ENCODE results near the gene DNAJC30. TPM values are rescaled to one million over a fixed set of nuclear protein-coding genes. Genes with fewer than 3 reads are reported as not detected.

The DNAJC30 gene
- total RNA-seq, 4 donors from 2014 or later, result 4.5 to 7.5 (median 5.5) TPM

DNA sequence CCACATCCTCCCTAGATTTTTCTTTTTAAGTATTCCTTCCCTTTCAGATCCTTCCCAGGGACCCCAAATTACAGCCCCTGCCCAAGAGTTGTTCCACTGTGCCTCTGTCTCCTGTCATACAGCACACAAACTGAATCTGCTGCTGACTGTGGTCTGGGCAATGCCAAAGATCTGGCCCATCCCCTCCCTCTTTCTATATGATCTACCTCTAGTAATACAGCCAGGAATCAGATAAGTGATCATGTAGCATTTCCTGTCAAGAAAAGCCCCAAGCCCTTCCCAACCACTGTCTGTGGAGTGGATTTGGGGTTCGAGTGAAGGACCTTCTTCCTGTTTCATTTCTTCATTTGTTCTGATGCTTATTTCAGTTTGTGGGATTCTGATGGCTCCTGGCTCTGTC lies 29.5 kb upstream of the DNAJC30 start:
- Histone ChIP-seq H3K9me3 (no peaks in the 10 kb centered on the region), H3K4me3 (no peak overlapping the region), H3K27me3 (no peaks in the 10 kb centered on the region), H3K36me3 (peaks cover 0 to 11% (median 5%) of the 10 kb centered on the region in 4 donors), H3K27ac (replicated peaks in 1 of 4) (no peak overlapping the region), H3K4me1 (peaks cover 13 to 27% (median 27%) of the 10 kb centered on the region in 4 donors)
- TF ChIP-seq EP300 (IDR thresholded peaks at IDR 0.05), result no peak
- no peak for TF ChIP-seq POLR2AphosphoS5 (IDR thresholded peaks at IDR 0.05)
- no peak for TF ChIP-seq POLR2A (IDR thresholded peaks at IDR 0.05; ENCODE audit: low read depth)
- TF ChIP-seq, protein P1, sequence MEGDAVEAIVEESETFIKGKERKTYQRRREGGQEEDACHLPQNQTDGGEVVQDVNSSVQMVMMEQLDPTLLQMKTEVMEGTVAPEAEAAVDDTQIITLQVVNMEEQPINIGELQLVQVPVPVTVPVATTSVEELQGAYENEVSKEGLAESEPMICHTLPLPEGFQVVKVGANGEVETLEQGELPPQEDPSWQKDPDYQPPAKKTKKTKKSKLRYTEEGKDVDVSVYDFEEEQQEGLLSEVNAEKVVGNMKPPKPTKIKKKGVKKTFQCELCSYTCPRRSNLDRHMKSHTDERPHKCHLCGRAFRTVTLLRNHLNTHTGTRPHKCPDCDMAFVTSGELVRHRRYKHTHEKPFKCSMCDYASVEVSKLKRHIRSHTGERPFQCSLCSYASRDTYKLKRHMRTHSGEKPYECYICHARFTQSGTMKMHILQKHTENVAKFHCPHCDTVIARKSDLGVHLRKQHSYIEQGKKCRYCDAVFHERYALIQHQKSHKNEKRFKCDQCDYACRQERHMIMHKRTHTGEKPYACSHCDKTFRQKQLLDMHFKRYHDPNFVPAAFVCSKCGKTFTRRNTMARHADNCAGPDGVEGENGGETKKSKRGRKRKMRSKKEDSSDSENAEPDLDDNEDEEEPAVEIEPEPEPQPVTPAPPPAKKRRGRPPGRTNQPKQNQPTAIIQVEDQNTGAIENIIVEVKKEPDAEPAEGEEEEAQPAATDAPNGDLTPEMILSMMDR (IDR thresholded peaks at IDR 0.05), result no peak
- 77% methylated on average over 1 of the region's 1 CpG for WGBS
- intact Hi-C loops (cut with DNase I), result no loop called here
- DNase-seq (ENCODE audit: extremely low spot score), result no peak

DNA sequence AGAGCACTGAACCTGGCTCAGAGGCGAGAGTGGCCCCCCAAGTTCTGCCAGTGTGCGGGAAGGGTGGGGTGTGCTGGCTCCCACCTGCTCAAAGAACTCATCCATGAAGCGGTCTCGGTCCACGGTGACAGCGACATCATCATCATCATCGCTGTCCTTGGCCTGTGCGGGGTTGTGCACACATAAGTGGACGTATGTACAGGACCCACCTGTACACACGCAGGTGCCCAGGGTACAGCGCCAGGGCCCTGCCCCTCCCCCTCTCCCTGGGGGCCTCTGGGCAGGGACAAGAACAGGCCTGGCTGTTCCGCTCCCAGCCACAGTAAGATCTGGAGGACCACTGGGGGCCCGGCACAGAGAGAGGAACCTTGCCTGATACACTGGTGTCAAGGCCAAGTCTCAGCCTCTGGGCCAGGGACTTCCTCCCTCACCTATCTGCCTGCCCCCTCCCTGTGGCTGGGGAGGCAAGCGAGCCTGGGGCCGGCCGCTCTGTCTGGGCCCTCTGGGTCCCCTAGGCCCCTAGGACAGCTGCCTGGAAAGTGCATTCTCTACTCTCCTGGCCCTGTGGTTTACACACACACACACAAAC lies 25.8 kb upstream of the DNAJC30 start:
- peaks cover 0 to 38% (median 7%) of the 10 kb centered on the region in 4 donors for H3K36me3 ChIP-seq
- no peak overlapping the region for H3K27ac ChIP-seq (replicated peaks in 1 of 4)
- no peak for DNase-seq (ENCODE audit: extremely low spot score)
- no peaks in the 10 kb centered on the region for H3K27me3 ChIP-seq
- H3K9me3 ChIP-seq, result no peaks in the 10 kb centered on the region
- 90% methylated on average over 12 of the region's 16 CpGs for WGBS
- H3K4me1 ChIP-seq, result peaks cover 4 to 13% (median 10%) of the 10 kb centered on the region in 4 donors
- H3K4me3 ChIP-seq, result no peak overlapping the region
- intact Hi-C loops (cut with DNase I), result no loop called here
- TF ChIP-seq POLR2AphosphoS5 (IDR thresholded peaks at IDR 0.05) (no peak), EP300 (IDR thresholded peaks at IDR 0.05) (no peak), POLR2A (IDR thresholded peaks at IDR 0.05; ENCODE audit: low read depth) (no peak)
- TF ChIP-seq, protein P1 (IDR thresholded peaks at IDR 0.05), result no peak

DNA sequence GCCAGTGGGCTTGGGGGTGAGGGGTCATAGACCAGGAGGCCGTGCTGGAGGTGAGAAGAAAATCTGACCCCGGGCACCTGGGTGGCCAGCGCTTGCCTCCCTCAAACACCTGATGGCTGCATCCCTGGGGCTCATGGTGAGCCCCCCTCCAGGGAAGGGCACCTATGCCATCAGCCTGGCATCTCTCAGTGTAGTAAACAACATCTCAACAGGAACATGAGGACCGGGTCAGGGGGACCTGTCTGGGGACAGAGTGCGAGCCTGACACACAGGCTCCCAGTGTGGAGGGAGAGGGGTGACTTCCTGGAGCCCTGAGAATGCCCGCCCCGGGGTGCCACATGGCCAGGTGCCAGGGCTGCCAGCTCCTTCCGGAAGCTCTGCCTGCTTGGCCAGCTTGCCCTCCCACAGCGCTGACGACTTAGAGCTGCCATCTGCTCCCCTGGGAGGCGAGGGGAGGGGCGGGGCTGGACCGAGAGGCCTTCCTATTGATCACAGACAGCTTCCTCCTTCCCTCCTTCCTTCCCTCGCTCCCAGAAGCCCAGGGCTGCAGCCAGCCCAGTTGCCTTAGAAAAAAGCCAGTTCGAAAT lies 23.9 kb upstream of the DNAJC30 start:
- Histone ChIP-seq H3K36me3 (peaks cover 0 to 44% (median 14%) of the 10 kb centered on the region in 4 donors), H3K4me3 (no peak overlapping the region), H3K4me1 (peaks cover 7 to 22% (median 17%) of the 10 kb centered on the region in 4 donors)

DNA sequence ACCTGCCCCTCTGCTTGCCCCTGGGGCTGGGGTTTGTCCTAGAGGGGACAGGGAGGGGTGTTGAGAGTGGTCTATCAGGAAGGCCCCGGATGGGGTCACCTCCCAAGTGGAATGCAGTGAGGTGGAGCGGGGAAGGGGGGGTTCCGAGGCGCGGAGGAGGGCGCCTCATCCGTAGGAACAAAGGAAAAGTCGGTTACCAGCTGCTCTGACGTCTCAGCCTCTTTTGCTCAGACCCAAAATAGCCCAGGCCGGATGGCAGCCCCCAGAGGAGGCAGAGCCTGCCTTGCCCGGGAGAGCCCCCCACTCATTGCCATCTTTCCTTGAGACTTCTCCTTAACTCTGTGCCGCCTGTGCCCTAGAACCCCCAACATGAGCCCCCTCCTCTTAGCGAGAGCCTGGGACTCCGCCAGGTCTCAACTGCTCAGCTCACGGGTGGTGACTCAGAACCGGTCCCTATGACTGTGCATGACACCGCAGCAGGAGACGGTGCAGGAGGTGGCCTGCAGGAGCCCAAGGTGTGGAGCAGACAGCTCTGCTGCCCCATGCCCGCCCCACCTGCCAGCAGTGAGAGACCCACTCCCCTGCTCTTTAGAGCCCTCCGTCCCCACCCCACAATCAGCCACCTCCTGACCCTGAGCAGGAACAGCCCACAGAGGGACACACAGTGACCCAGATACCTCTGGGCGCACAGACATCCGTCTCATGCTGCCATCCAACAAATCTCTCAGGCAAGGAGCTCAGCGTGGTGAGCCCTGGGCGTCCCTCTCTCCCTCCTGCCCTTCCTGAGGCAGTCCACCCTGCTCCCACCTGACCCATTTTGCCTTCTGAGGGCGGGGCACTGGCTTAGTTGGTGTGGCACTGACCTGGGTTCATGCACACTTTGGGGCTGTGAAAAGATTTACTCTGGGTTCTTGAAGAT lies 23.1 kb upstream of the DNAJC30 start:
- TF ChIP-seq, protein P1 (IDR thresholded peaks at IDR 0.05), result no peak
- TF ChIP-seq POLR2A (IDR thresholded peaks at IDR 0.05; ENCODE audit: low read depth) (no peak), EP300 (IDR thresholded peaks at IDR 0.05) (no peak)
- H3K36me3 ChIP-seq, result peaks cover 0 to 50% (median 18%) of the 10 kb centered on the region in 4 donors
- intact Hi-C loops (cut with DNase I), result no loop called here
- H3K4me3 ChIP-seq, result no peak overlapping the region
- no peaks in the 10 kb centered on the region for H3K27me3 ChIP-seq
- H3K4me1 ChIP-seq, result peaks cover 7 to 22% (median 17%) of the 10 kb centered on the region in 4 donors
- H3K27ac ChIP-seq (replicated peaks in 1 of 4), result no peak overlapping the region
- 81% methylated on average over 23 of the region's 25 CpGs for WGBS
- no peaks in the 10 kb centered on the region for H3K9me3 ChIP-seq
- no peak for DNase-seq (ENCODE audit: extremely low spot score)

More for the DNA sequence above, 23.9 kb upstream of the DNAJC30 start:
- 81% methylated on average over 15 of the region's 15 CpGs for WGBS
- Histone ChIP-seq H3K27ac (replicated peaks in 1 of 4) (no peak overlapping the region), H3K9me3 (no peaks in the 10 kb centered on the region), H3K27me3 (no peaks in the 10 kb centered on the region)
- TF ChIP-seq POLR2AphosphoS5 (IDR thresholded peaks at IDR 0.05) (no peak), POLR2A (IDR thresholded peaks at IDR 0.05; ENCODE audit: low read depth) (no peak), EP300 (IDR thresholded peaks at IDR 0.05) (no peak)
- TF ChIP-seq, protein P1 (IDR thresholded peaks at IDR 0.05), result no peak
- no peak for DNase-seq (ENCODE audit: extremely low spot score)
- intact Hi-C loops (cut with DNase I), result no loop called here

All from esophagus muscularis mucosa (tissue), 4 donors.